SK-N-SH (cell line): Measurements from ENCODE around the gene SERPINH1.

ENCODE experiments used
- EP300 ChIP-seq, 2 experiments: IDR thresholded peaks; 2 replicates each; pipeline versions ENCODE4 v1.4.0 to v1.6.1; 2012; ENCODE audit warnings: borderline replicate concordance in 1 of 2, low read depth in 1 of 2, low read length in 1 of 2
- POLR2AphosphoS5 ChIP-seq: IDR thresholded peaks from 2 replicates; pipeline ENCODE4 v1.6.1; 2012; ENCODE audit warnings: low read depth, low read length
- TAF1 ChIP-seq: IDR thresholded peaks from 2 replicates; pipeline ENCODE4 v1.6.1; 2012; ENCODE audit warnings: low read depth, mild to moderate bottlenecking, low read length, moderate library complexity, borderline replicate concordance
- YY1 ChIP-seq: IDR thresholded peaks from 2 replicates; pipeline ENCODE4 v1.4.0; 2012; ENCODE audit warnings: low read depth, mild to moderate bottlenecking
- TF ChIP-seq, protein P1 (sequence below): fragments of 200-600 bp; sonication (generic); IDR thresholded peaks from 2 replicates; pipeline ENCODE4 v1.6.1; 2017; ENCODE audit warnings: antibody characterized with exemption, mild to moderate bottlenecking, moderate library complexity
- TF ChIP-seq, protein P2 (sequence below): IDR thresholded peaks from 2 replicates; pipeline ENCODE4; 2012
- TF ChIP-seq, protein P3 (sequence below): fragments of 150-350 bp; IDR thresholded peaks from 2 replicates; pipeline ENCODE4 v1.6.1; 2017; ENCODE audit warnings: antibody characterized with exemption, low read length, low read depth, borderline replicate concordance
- TF ChIP-seq, protein P4 (sequence below): fragments of 150-350 bp; IDR thresholded peaks from 2 replicates; pipeline ENCODE4 v1.6.1; 2016; ENCODE audit warnings: mild to moderate bottlenecking, low read depth, low read length

DNA sequence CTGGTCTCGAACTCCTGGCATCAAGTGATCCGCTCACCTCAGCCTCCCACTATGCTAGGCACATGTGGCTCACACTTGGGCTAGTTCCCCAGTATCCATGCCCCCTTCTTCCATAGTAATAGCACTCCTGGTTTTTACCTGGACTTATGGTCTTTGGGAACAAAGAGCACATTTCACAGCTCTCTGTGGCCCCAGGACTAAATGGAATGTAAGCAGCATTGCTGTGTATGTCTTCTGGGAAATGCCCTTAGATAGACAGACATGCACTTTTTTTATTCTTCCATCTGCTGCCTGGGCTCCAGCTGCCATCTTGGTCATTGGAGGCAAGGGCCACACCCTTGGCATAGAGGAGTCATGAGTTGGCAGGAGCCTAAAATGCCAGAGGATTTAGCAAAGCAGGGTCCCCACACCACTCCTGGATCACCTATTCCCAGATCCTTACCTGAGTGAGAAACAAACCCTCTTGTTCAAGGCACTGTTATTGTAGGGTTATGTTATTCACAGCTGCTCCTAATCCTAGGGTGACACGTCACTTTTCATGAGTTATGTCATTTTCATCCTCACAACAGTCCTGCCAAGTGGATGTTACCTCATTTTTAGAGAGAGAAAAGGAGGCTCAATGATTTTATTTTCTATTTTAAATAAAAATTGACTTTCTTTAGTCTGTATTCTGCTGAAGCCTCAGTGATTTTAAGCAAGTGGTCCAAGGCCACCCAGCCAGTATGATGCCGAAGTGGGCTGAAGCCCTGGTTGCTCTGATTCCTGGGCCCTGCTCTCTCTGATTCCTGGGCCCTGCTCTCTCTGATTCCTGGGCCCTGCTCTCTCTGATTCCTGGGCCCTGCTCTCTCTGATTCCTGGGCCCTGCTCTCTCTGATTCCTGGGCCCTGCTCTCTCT lies 20.6 kb upstream of the SERPINH1 start:
- TF ChIP-seq TAF1 (no peak), POLR2AphosphoS5 (no peak), EP300 (IDR thresholded peaks at IDR 0.05; ENCODE audit: borderline replicate concordance in 1 of 2, low read depth in 1 of 2, low read length in 1 of 2) (no peak), YY1 (no peak)
- TF ChIP-seq, protein P1, sequence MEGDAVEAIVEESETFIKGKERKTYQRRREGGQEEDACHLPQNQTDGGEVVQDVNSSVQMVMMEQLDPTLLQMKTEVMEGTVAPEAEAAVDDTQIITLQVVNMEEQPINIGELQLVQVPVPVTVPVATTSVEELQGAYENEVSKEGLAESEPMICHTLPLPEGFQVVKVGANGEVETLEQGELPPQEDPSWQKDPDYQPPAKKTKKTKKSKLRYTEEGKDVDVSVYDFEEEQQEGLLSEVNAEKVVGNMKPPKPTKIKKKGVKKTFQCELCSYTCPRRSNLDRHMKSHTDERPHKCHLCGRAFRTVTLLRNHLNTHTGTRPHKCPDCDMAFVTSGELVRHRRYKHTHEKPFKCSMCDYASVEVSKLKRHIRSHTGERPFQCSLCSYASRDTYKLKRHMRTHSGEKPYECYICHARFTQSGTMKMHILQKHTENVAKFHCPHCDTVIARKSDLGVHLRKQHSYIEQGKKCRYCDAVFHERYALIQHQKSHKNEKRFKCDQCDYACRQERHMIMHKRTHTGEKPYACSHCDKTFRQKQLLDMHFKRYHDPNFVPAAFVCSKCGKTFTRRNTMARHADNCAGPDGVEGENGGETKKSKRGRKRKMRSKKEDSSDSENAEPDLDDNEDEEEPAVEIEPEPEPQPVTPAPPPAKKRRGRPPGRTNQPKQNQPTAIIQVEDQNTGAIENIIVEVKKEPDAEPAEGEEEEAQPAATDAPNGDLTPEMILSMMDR: no peak
- TF ChIP-seq, protein P2, sequence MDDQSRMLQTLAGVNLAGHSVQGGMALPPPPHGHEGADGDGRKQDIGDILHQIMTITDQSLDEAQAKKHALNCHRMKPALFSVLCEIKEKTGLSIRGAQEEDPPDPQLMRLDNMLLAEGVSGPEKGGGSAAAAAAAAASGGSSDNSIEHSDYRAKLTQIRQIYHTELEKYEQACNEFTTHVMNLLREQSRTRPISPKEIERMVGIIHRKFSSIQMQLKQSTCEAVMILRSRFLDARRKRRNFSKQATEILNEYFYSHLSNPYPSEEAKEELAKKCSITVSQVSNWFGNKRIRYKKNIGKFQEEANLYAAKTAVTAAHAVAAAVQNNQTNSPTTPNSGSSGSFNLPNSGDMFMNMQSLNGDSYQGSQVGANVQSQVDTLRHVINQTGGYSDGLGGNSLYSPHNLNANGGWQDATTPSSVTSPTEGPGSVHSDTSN: no peak
- TF ChIP-seq, protein P3, sequence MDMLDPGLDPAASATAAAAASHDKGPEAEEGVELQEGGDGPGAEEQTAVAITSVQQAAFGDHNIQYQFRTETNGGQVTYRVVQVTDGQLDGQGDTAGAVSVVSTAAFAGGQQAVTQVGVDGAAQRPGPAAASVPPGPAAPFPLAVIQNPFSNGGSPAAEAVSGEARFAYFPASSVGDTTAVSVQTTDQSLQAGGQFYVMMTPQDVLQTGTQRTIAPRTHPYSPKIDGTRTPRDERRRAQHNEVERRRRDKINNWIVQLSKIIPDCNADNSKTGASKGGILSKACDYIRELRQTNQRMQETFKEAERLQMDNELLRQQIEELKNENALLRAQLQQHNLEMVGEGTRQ: no peak
- TF ChIP-seq, protein P4, sequence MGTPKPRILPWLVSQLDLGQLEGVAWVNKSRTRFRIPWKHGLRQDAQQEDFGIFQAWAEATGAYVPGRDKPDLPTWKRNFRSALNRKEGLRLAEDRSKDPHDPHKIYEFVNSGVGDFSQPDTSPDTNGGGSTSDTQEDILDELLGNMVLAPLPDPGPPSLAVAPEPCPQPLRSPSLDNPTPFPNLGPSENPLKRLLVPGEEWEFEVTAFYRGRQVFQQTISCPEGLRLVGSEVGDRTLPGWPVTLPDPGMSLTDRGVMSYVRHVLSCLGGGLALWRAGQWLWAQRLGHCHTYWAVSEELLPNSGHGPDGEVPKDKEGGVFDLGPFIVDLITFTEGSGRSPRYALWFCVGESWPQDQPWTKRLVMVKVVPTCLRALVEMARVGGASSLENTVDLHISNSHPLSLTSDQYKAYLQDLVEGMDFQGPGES: no peak
